NCI-H146 treated with DMSO at 0.1 percent for 48 hours (cell line): ENCODE data around the gene ARHGAP25.

Experiments
- DNase-seq: peaks from one replicate; lab custom pipeline; 2025; ENCODE audit not compliant: unreplicated experiment; lab: John Stamatoyannopoulos, UW

The ARHGAP25 gene

GRCh38 chr2:68855550-68855949 lies 120.9 kb downstream of the ARHGAP25 start:
- no peak for DNase-seq

GRCh38 chr2:68857202-68857845 lies 122.7 kb downstream of the ARHGAP25 start:
- no peak for DNase-seq

GRCh38 chr2:68857855-68858456 lies 123.3 kb downstream of the ARHGAP25 start:
- no peak for DNase-seq

- DNase-seq, result no peak
Measured at GRCh38 chr2:68860111-68860510, 125.5 kb downstream of the ARHGAP25 start.

- DNase-seq, result no peak
Measured at GRCh38 chr2:68861330-68861729, 126.7 kb downstream of the ARHGAP25 start.

- no peak for DNase-seq
Measured at GRCh38 chr2:68862889-68863288, 128.3 kb downstream of the ARHGAP25 start.

GRCh38 chr2:68863996-68864395 lies 129.4 kb downstream of the ARHGAP25 start:
- DNase-seq, result no peak

- DNase-seq, result no peak
Measured at GRCh38 chr2:68865108-68865507, 130.5 kb downstream of the ARHGAP25 start.

GRCh38 chr2:68870215-68870614 lies 135.6 kb downstream of the ARHGAP25 start:
- no peak for DNase-seq

GRCh38 chr2:68871159-68871764 lies 136.7 kb downstream of the ARHGAP25 start, which contains the start of gene BMP10:
BMP10 (minus strand) TSS chr2:68871397; CDS start chr2:68871358, 39 bp downstream.
- no peak for DNase-seq
